Epidermal melanocyte (primary cell): Measurements from ENCODE around the gene CLCN5.

ENCODE experiments used
- DNase-seq: peaks from one replicate; pipeline ENCODE4 v3.0.0; 2011; ENCODE audit warnings: low spot score; ENCODE audit not compliant: insufficient read length

CLCN5 gene

GRCh38 chrX:49922291-49923241 lies at the start of gene CLCN5:
Gene CLCN5 (plus strand): TSS chrX:49922596. CDS start chrX:49925299, 2,703 bp downstream.
- peak; percentile 68 for DNase-seq

- DNase-seq, result no peak
Observed at GRCh38 chrX:49876750-49877149, 45.6 kb upstream of the CLCN5 start.

DNA sequence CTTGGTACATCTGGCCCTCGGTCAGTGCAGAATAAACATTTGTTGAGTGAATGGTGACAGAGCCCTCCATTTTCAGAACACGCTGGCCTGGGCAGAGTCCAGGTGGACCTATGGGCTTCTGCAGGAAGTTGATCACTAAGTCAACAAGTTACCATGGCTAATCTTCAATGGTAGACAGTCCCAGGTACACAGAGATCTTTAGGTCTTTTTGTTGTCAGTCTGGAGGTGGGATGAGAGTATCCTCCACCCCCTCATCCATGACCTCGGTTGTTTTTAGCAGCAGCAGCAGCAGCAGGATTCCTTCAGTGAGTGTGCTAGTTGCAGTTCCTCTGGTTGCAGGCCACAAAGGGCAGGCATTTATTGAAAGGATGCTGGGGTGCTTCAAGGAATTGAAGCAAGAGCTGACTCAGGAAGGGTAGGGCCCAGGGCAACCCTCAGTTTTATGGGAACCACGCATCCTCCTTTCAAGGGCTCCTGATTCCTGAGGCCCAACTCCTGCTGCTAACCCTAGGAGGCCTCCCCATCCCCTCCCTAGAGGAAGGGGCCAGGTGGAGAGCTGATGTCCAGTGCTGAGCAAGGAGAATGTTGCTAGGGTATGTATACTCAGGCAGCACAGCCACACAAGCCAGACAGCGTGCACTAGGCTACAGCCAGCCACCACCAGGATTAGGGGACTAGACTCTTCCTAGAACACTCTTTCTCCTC lies 44.8 kb upstream of the CLCN5 start:
- no peak for DNase-seq

DNA sequence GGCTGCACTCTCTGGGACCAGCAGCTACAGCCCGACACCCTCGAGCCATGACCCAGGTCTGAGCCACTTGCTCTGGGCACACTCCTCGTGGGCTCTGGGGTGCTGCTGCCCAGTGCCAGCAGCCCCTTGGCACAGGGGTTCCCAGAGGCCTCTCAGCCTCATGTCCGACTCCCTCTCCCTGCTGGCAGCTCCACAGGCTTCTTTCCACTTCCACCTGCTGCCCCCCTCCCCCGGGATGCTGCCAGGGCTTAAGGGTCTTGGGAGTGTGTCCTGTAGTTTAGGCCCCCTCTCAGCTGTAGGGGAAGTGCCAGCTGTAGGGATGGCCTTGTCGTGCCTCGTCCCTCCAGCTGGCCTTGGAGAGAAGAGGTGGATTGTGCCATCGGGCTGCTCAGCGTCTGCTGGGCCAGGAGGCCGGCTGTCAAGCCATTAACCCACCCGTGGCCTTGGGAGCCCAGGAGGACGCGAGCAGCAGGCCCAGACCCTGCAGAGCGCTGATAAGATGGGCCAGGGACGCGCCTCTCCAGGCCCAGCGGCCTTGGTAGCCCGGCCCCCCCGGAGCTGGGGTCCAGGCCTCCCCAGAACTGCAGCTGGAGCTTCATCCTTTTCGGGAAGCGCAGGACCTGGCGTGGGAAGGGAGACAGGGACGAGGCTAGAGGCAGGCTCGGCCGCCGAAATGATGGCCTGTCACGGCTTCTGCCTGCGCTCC lies 44.1 kb upstream of the CLCN5 start:
- DNase-seq, result no peak

DNA sequence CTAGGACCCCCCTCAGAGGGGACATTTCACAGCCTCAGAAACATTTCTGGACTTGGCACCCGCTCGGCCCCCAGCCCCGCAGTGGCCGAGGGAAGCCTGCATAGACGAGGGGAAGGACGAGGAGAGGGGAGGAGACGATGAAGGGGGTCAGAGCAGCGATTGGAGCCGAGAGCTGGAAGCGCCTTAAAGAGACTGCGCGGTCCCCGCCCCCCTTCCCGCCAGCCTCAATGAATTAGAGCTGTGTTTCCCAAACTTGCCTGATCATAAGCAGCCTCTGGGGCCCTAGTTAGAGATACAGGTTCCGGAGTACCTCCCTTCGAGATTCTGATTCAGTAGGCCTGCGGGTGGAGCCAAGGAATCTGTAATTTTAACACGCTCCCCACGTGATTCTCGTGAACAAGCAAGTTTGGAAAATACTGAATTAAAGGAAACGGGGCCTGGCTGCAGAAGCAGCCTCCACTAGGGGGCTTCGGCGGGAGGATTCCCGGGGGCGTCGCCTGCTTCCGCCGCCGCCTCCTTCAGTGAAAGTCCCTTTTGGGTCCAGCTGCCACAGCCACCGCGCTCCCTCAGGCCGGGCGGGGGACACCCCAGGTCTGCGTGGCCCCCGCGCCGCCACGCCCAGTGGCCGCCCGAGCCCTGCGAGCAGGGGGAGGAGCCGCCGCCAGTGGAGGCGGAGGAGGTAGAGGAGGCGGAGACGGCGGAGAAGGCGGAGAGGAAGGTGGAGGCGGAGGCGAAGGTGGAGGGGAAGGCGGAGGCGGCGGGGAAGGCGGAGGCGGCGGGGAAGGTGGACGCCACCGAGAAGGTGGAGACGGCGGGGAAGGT lies 43.4 kb upstream of the CLCN5 start, which contains the start of gene USP27X:
Gene USP27X (plus strand): TSS at position 651 of the 822 bp plus-strand sequence. CDS start 824 bp downstream, outside the sequence.
- peak; percentile 29 for DNase-seq

DNA sequence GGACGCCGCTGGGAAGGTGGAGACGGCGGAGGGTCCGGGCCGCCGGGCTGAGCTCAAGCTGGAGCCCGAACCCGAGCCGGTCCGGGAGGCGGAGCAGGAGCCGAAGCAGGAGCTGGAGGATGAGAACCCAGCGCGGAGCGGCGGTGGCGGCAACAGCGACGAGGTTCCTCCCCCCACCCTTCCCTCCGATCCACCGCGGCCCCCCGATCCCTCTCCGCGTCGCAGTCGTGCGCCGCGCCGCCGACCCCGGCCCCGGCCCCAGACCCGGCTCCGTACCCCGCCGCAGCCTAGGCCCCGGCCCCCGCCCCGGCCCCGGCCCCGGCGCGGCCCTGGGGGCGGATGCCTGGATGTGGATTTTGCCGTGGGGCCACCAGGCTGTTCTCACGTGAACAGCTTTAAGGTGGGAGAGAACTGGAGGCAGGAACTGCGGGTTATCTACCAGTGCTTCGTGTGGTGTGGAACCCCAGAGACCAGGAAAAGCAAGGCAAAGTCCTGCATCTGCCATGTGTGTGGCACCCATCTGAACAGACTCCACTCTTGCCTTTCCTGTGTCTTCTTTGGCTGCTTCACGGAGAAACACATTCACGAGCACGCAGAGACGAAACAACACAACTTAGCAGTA lies 42.6 kb upstream of the CLCN5 start:
- DNase-seq, result no peak

- no peak for DNase-seq
Observed at GRCh38 chrX:49880668-49881067, 41.7 kb upstream of the CLCN5 start.

GRCh38 chrX:49884290-49884862 lies 38.0 kb upstream of the CLCN5 start:
- peak; percentile 16 for DNase-seq

DNA sequence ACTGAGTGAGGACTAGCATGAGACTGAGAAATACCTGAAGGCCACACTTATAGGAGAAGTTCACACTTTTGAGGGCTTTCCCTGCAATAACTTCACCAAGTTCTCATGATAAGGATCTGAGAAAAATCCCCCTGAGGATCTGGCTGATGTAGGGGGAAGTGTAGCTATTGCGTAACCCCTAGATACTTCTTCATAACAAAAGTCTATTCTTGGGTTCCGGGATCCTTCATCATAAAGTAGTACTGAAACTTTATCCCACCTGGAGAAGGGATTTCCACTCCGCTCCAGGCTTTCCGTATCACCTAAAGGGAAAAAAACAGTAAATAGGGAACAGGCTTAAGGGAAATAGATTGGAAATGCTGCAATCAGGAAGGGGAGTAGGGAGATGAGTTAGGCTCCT lies 29.9 kb upstream of the CLCN5 start:
- DNase-seq, result no peak

DNA sequence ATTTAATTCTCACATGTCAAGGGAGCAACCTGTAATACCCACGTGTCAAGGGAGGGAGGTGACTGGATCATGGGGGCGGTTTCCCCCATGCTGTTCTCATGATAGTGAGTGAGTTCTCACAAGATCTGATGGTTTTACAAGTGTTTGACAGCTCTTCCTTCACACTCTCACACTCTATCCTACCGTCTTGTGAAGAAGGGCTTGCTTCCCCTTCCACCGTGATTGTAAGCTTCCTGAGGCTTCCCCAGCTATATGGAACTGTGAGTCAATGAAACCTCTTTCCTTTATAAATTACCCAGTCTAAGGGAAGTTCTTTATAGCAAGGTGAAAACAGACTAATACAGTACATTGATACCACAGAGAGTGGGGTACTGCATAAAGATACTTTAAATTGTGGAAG lies 25.4 kb upstream of the CLCN5 start:
- no peak for DNase-seq

DNA sequence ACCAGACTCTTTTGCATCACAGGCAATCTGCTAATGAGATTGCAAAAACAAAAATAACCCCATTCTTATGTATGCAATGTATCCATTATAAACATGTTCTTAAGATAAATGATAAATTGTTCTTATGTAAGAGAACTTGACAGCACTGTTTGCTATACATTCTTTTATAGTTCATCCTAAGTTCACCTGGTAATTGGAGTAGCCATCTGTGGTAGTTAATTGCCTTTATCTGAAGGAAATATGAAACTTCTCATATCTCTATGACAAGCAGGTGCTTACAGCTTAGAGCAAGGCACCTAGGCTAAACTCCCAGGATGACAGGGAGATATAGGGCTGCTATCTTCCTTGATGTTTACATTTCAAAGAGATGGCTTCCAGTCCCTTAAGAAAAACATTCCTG lies 21.3 kb upstream of the CLCN5 start:
- DNase-seq, result no peak

DNA sequence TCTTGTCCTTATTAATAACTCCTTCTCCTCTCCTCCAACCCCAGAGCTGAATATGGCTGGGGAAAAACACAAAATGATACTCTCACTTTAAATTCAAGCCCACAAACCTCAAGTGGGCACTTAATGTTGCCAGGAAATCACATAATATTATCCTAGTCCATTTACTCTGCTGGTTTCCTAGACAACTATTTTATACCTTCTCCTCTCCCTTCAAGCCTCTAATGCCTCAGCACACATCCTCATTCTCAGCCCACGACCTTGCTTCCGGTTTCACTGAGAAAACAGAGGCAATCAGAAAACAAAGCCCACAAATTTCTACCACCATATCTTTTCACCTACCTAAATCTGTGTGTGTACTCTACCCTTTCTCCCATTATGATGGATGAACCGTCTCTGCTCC lies 12.1 kb upstream of the CLCN5 start:
- DNase-seq, result no peak

DNA sequence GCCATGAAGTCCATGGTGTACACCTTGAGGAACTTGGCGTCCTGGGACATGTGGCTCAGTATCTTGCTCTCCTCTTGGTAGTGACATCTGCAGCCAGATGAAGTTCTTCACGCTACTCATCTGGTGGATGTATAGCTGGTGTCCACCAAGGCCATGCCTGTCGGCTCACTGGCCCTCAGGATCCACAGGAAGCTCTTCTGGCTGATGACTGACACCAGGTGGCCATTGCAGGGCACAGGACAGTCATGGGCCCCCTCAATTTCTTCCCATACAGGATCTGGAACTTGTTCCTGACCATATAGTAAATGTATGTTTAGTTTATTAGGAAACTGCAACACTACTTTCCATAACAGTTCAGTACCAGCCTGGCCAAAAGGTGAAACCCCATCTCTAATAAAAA lies 10.3 kb upstream of the CLCN5 start:
- no peak for DNase-seq

GRCh38 chrX:49912861-49913260 lies 9.5 kb upstream of the CLCN5 start:
- DNase-seq, result no peak

- DNase-seq, result no peak
Observed at GRCh38 chrX:49915361-49916222, 6.8 kb upstream of the CLCN5 start.

DNA sequence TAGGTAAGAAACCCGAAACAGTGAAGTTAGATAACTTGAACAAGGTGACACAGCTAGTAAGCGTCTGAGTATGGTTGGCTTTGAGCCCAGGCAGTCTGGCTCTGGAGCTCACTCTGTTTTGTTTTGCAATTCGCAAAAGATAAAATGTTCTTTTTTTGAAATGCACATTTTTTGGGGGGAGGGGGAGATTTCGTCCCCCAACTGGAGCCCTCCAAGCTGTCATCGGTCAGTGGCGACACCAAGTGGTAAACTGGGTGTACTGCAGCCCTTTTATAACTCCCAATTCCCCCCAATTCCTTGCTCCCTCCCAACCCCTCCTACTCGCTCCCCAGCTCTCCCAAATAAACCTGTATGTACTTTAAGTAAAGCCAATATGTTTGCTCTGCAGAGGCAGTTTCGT lies 2.8 kb upstream of the CLCN5 start:
- no peak for DNase-seq

DNA sequence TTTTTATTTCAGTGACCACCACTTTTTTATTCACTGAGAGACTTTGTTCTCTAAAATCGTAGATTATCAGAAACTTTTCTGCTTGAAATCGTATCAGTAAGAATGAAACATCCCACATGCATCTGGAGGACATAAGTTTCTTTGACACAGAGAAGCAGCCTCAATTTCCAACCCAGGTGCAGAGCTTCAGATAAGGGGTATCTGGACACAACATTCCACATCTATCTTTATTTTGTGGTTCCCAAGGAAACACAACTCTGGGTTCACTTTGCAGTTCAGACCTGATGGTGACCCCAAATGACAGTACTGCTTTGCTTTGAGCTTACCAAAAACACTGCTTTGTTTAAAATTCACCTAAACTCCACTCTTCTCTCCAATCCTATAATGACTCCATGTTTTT lies 1.3 kb upstream of the CLCN5 start:
- DNase-seq, result no peak

- no peak for DNase-seq
Observed at GRCh38 chrX:49925176-49925575, 2.8 kb downstream of the CLCN5 start.

DNA sequence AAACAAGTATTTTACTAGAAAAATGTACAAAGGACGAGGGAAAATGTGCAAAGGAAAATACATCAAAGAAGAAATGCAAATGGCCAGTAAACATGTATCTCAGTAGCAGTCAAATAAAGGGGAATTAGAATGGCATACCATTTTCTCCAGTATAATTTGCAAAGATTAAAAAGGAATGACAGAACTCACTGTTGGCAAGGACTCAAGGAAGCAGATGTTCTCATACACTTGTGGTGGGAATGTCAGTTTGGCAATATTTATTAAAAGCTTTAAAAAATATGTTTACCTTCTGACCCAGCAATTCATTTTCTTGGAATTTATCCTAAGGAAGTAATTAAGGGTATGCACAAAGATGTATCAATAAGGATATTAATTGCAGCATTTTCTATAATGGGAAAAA lies 7.6 kb downstream of the CLCN5 start:
- no peak for DNase-seq
